HG03558 (cell line): ENCODE measurements around the gene C2orf76.
A peak's percentile ranks its signal among the peaks of the same experiment; 100 is the strongest.
"Not testable (repeated sequence)": the region's sequence is repeated elsewhere in the genome, so short reads cannot be mapped to it uniquely, and the experiment has no call there.

Experiments
- ATAC-seq: cut with Tn5 transposase; IDR thresholded peaks from one replicate; pipeline ENCODE4 v1.9.1; 2021; ENCODE audit warnings: moderate number of reproducible peaks; ENCODE audit not compliant: unreplicated experiment; ENCODE audit errors: extremely low read depth

C2orf76 gene

GRCh38 chr2:119366649-119367471 is at the start of gene C2orf76, which contains the start of gene DBI:
C2orf76 (minus strand) TSS chr2:119366834; CDS start chr2:119339959, 26,875 bp downstream.
DBI (plus strand) TSS chr2:119366977; CDS start chr2:119367052, 75 bp downstream.
- ATAC-seq, result peak; percentile 94

DNA sequence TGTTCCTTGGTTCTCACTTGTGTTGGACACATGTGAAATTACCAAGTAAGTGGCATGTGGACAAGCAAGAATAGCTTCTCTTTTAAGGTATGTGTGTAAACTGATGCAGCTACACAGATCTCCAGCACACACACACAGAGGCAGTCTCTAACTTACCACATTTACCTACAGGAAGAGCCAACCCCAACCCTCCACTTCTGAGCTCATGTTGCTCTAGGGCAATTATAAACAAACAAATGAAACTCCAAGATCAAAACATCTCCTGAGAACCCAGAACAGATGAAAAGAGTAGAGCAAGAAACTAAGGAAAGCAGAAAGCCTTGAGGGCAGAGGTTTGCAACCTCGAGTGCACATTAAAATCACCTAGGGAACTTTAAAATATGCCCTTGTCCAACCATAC is 49.0 kb upstream of the C2orf76 start:
- ATAC-seq, result no peak

DNA sequence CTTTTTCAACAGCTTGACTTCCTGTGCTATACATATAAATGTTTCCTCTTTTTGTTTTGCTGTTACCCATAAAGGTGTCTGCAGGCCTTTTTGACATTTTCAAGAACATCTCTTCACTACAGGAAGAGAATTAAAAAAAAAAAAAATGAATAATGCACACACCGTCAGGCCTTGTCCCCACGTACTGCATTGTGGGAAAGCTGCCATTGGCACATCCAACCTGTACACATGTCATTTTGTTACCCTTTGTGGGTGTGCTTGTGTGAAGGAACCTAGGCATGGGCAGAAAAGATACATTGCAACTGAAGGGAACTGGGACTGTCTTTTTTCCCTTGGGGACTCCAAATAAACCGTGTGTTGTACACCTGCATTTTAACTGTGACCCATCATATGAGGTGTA is 48.3 kb upstream of the C2orf76 start:
- no peak for ATAC-seq

GRCh38 chr2:119409506-119409905 is 42.9 kb upstream of the C2orf76 start:
- ATAC-seq, result no peak

DNA sequence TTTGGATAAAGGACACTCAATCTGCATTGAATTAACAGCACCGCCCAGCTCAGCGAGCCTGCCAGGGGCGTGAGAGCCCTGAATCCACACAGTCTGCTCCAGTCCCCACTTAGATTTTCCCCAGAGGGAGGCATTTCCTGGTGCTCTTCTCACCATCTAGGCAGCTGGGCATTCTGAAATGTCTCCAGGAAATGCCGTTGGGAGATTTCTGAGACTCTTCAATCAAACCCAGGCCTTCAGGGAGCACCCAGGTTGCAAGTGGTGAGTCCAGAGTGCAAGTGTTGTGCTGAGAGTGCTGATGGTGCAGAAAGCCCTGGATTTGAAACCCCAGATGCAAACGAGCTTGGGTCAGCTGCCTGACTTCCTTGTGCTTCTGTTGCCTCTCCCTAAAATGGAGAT is 41.6 kb upstream of the C2orf76 start:
- ATAC-seq, result no peak

DNA sequence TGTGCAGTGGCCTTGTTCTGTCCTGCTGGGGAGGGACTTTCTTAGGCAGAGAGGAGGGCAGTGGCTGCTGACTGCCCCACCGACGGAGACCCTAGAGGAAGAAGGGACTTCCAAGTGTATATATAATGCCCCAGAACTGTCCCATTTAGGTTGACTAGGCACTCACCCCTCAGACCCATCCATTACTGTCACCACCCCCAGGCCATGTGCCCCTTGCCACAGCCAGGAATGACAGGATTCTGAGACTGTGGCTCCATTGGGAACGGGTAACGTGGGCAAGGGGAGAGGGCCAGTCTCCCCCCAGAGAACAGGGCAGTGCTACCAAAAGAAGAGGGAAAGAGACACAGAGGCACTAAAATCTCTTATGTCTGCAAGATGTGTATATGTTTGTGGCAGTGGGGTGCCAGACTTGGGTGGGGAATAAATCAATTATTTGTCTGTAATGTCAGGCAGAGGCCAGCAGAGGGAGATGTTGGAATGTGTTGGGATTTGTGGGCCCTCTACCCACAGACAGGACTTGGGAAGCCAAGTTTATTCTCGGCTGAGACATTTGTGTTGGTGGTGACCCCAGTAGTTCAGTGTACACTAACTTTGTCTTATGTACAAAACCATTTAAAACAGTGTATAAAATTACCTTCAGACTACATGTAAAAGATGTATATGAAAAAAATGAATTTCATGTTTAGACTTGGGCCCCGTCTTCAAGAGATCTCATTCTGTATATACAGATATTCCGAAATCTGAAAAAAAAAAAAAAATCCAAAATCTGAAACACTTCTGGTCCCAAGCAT is 41.0 kb upstream of the C2orf76 start:
- no peak for ATAC-seq

DNA sequence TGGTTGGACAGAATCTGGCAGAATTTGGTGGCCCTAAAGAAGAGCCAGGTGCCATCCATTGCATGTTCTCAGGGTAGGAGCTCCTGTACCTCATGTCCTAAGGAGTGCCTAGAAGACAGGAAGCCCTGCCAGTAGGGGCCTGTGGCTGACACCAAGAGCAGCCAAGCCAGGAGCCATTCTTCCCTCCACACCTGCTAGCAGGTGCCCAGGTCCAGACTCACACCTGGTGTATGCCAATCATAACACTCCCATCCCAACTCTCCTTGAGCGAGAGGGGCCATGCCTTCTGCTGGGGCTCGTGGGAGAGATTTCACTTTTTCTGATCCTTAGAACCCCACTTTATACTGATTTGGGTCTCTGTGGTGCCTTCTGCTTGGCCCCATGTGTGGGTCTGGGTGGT is 38.5 kb upstream of the C2orf76 start:
- ATAC-seq, result no peak

DNA sequence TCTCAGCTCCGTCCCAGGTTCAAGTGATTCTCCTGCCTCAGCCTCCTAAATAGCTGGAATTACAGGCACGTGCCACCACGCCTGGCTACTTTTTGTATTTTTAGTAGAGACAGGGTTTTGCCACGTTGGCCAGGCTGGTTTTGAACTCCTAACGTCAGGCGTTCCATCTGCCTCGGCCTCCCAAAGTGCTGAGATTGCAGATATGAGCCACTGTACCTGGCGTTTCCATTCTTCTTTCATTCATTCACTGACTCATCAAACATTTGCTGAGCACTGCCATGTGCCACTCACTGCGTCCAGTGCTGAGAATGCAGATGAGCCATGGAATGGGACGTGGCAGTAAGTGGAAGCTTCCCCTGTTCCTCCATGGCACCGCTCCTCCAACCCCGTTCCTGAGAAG is 37.0 kb upstream of the C2orf76 start:
- ATAC-seq, result not testable (repeated sequence)

- ATAC-seq, result no peak
Measured at GRCh38 chr2:119402645-119403560, 36.3 kb upstream of the C2orf76 start.

DNA sequence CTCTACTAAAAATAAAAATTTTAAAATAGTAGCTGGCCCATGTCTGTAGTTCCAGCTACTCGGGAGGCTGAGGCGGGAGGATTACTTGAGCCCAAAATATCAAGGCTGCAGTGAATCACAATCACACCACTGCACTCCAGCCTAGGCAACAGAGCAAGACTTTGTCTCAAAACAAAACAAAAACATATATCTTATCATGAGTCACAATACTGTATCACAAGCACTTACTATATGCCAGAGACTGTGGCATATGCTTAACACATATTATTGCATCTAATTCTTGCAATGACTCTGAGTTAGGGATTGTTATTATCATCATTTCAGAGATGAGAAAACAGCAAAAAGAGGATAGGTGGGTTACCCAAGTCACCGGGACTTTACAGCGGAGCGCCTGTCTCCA is 35.5 kb upstream of the C2orf76 start:
- ATAC-seq, result no peak

GRCh38 chr2:119397196-119397595 is 30.6 kb upstream of the C2orf76 start:
- no peak for ATAC-seq

DNA sequence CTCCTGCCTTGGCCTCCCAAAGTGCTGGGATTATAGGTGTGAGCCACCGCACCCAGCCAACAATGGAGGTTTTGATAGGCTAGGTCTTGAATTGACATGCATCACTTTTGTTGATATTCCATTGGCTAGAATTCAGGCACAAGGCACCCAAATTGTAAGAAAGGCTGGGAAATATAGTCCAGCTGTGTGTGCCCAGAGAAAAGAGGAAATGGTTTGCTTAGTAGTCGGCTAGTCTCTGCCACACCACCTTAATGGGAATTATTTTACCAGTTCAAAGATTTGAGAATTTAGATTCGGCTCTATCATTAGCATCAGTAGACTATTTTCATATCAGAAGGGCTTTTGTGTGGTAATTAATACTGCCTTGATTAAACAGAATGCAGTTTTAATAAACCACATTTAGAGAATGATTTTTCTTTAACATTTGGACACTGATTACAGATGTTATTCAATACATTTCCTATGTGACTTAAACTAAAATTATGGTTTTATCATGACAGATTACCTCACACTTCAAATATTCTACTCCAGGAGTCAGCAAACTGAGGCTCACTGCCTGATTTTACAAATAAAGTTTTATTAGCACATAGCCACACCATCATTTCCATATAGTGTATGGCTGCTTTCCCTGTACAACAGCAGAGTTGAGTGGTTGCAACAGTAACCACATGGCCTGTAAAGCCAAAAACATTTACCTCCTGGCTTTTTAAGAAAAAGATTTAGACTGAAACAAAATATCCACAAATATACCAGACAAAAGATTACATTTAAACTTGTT is 27.5 kb upstream of the C2orf76 start:
- no peak for ATAC-seq

DNA sequence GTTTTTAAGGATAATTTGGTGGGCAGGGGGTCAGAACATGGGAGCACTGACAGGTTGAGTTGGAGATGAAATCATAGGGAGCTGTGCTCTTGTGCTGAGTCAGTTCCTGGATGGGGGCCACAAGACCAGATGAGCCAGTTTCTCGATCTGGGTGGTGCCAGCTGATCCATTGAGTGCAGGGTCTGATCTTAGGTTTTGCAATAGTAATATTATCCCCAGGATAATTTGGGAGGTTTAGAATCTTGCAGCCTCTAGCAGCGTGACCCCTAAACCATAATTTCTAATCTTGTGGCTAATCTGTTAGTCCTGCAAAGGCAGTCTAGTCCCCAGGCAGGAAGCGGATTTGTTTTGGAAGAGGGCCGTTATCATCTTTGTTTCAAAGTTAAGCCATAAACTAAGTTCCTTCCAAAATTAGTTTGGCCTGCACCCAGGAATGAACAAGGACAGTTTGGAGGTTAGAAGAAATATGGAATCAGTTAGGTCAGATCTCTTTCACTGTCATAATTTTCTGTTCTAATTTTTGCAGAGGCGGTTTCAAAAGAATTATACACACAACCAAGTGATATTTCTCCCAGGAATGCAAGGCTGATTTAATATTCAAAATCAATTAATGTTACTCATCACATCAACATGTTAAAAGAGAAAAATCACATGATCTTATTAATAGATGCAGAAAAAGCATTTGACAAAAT is 23.1 kb upstream of the C2orf76 start:
- no peak for ATAC-seq

DNA sequence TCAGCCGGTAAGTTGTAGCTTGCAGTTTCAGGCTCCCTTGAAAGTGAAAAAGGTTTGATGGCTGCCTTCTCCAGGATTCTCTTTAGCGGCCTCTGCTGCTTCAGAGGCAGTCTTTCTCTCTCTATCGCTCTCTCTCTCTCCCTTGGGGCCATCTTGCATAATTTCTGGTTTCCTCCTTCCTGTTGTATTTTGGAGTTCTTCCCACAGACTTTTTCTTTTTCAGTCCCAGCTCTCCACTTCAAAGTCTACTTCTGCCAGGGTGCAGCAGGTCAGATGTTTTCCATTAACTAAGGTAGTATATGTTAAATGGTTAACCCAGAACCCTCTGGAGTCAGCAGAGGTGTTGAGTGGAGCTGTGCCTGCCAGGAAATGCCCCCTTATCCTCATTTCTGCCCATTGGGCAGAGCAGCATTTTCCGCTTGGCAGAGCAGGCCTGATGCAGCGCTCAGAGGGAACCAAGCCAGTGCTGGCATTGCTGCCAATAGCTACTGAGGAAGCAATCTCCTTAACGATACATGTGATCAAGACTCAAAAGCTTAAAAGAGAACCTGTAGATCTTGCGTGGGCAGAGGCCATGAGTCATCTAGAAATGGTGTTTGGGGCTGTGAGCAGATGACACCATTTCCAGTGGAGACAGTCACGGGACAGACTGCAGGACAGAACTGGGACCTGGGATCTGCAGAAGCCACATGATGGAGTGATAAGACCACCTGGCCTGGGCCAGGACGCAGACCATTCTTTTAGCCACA is 20.9 kb upstream of the C2orf76 start:
- peak; percentile 54 for ATAC-seq

- ATAC-seq, result no peak
Measured at GRCh38 chr2:119385466-119385865, 18.8 kb upstream of the C2orf76 start.

DNA sequence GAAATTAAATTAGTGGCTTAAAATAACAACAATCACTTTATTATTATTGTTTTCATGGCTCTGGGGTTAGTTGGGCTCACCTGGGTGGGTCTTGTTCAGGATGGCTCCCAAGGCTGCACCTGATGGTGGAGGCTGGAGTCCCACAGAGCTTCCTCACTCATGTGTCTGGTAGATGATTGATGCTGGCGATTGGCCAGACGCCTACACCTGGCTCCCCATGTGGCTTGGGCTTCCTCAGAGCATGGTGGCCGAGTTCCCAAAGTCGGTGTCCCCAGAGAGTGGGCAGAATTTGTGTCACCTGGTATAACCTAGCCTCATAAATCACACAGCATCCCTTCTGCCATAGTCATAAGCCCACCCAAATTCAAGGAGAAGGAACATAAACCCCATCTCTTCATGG is 18.3 kb upstream of the C2orf76 start:
- no peak for ATAC-seq

GRCh38 chr2:119383410-119384140 is 16.9 kb upstream of the C2orf76 start:
- ATAC-seq, result no peak

- ATAC-seq, result no peak
Measured at GRCh38 chr2:119378566-119378965, 11.9 kb upstream of the C2orf76 start.
